Measurements from ENCODE around the gene PCDHGA1. TPM values are rescaled to one million over a fixed set of nuclear protein-coding genes. Genes with fewer than 3 reads are reported as not detected.

PCDHGA1 gene
- total and polyA plus RNA-seq, 9 of the 15 experiments (the other 6 are each of a cell fraction or from before 2014, with no cell fraction given), result 0.05 to 0.26 (median 0.18) TPM; not detected in 2

- BruUV-seq (replicated peaks), result no TSS peak
- no peak overlapping the region for H3K4me3 ChIP-seq
Measured at GRCh38 chr5:141388661-141389060, 58.3 kb downstream of the PCDHGA1 start.

DNA sequence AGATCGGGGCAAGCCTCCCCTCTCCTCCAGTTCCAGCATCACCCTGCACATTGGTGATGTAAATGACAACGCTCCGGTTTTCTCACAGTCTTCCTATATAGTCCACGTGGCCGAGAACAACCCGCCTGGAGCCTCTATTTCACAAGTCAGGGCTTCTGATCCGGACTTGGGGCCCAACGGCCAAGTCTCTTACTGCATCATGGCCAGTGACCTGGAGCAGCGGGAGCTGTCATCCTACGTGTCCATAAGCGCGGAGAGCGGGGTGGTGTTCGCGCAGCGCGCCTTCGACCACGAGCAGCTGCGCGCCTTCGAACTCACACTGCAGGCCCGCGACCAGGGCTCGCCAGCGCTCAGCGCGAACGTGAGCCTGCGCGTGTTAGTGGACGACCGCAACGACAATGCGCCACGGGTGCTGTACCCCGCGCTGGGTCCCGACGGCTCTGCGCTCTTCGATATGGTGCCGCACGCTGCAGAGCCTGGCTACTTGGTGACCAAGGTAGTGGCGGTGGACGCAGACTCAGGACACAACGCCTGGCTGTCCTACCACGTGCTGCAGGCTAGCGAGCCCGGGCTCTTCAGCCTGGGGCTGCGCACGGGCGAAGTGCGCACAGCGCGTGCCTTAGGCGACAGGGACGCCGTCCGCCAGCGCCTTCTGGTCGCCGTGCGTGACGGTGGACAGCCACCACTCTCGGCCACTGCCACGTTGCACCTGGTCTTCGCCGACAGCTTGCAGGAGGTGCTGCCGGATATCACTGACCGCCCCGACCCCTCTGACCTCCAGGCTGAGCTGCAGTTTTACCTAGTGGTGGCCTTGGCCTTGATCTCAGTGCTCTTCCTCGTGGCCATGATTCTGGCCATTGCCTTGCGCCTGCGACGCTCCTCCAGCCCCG lies 59.1 kb downstream of the PCDHGA1 start:
- BruUV-seq (replicated peaks), result no TSS peak
- TF ChIP-seq NCOA6 (IDR thresholded peaks at IDR 0.05) (no peak), IFI16 (CRISPR knock-in tag; IDR thresholded peaks at IDR 0.05) (no peak), KAT7 (CRISPR knock-in tag; IDR thresholded peaks at IDR 0.05; ENCODE audit: borderline replicate concordance) (no peak), POLR2AphosphoS2 (IDR thresholded peaks at IDR 0.05; ENCODE audit: low read length) (no peak), PHF8 (IDR thresholded peaks at IDR 0.05; ENCODE audit: borderline replicate concordance, low read length) (no peak), ZNF740 (CRISPR knock-in tag; IDR thresholded peaks at IDR 0.05) (no peak), ZNF740 (tag; IDR thresholded peaks at IDR 0.05) (no peak), KDM5B (IDR thresholded peaks at IDR 0.05; ENCODE audit: insufficient replicate concordance, low read depth, low read length) (no peak), SIN3B (IDR thresholded peaks at IDR 0.05; ENCODE audit: low read depth) (no peak), ZC3H11A (IDR thresholded peaks at IDR 0.05; ENCODE audit: low read depth, low read length) (no peak), ZNF217 (CRISPR knock-in tag; IDR thresholded peaks at IDR 0.05) (no peak), HDAC2 (IDR thresholded peaks at IDR 0.05) (no peak), HCFC1 (IDR thresholded peaks at IDR 0.05; ENCODE audit: low read depth, low read length) (no peak), PTTG1 (tag; IDR thresholded peaks at IDR 0.05; ENCODE audit: low read depth) (no peak)

More at GRCh38 chr5:141388661-141389060, 58.3 kb downstream of the PCDHGA1 start:
- no peaks in the 10 kb centered on the region for H3K36me3 ChIP-seq (ENCODE audit: control insufficient read depth, insufficient read depth, low read length)
- intact Hi-C loops (cut with micrococcal nuclease) (no loop called here), in situ Hi-C loops (cut with MboI) (no loop called here)
- no peak for DNase-seq (ENCODE audit: extremely low read depth in 1 of 4, low spot score in 3 of 4)
- no peaks in the 10 kb centered on the region for H4K20me1 ChIP-seq (replicated peaks; ENCODE audit: control insufficient read depth, insufficient read depth, low read length)
- no peak overlapping the region for H2AFZ ChIP-seq (ENCODE audit: low read depth, low read length)
- no peak overlapping the region for H3K9ac ChIP-seq (ENCODE audit: insufficient read depth in 1 of 2, low read depth in 2 of 2, low read length in 2 of 2)
- H3K4me1 ChIP-seq (replicated peaks in 1 of 2; ENCODE audit: control insufficient read depth in 2 of 2, insufficient read depth in 2 of 2, low read length in 2 of 2), result peaks cover 0 to 10% of the 10 kb centered on the region in 2 experiments; a peak in 1 of 5 replicates
- peak; percentile 87 for TF ChIP-seq CEBPB (tag; IDR thresholded peaks at IDR 0.05)
- no peak for TF ChIP-seq CC2D1A (IDR thresholded peaks at IDR 0.05)
- TF ChIP-seq TGIF2 (CRISPR knock-in tag; IDR thresholded peaks at IDR 0.05), result no peak
- no peak for TF ChIP-seq NR3C1 (CRISPR knock-in tag; IDR thresholded peaks at IDR 0.05)
- no peak for TF ChIP-seq CEBPG (CRISPR knock-in tag; IDR thresholded peaks at IDR 0.05)
- TF ChIP-seq CEBPG (tag; conservative IDR thresholded peaks at IDR 0.05 in 1 of 2, IDR thresholded peaks at IDR 0.05 in 1 of 2), result peak; percentile 35 to 94; a peak in 3 of 4 replicates
- TF ChIP-seq TCFL5 (CRISPR knock-in tag; conservative IDR thresholded peaks at IDR 0.05), result no peak
- WGBS (ENCODE audit: insufficient coverage, low coverage, missing lambda C conversion rate), result 2% methylated on average over 10 of the region's 10 CpGs
- H3K79me2 ChIP-seq (ENCODE audit: control insufficient read depth, insufficient read depth, low read length), result no peaks in the 10 kb centered on the region
- no peak for FAIRE-seq
- CTCF ChIA-PET (ENCODE audit: low intra/inter-chr PET ratio), result no interaction called here
- no peak overlapping the region for H3K4me2 ChIP-seq (ENCODE audit: insufficient read depth, low read length)
- no peaks in the 10 kb centered on the region for H3K9me3 ChIP-seq (replicated peaks; ENCODE audit: control insufficient read depth, insufficient read depth, low read depth, low read length)
- POLR2A ChIA-PET, result no interaction called here
- no peaks in the 10 kb centered on the region for H3K9me1 ChIP-seq (ENCODE audit: control insufficient read depth, insufficient read depth, low read length)
- H3K27ac ChIP-seq (ENCODE audit: extremely low read depth, low read depth, low read length), result no peak overlapping the region
- H3K27me3 ChIP-seq (ENCODE audit: control insufficient read depth in 2 of 2, insufficient read depth in 2 of 2, low read length in 2 of 2), result peaks cover 3 to 33% of the 10 kb centered on the region in 2 experiments; a peak in 3 of 5 replicates
- ATAC-seq, result no peak

More for the DNA sequence above, 59.1 kb downstream of the PCDHGA1 start:
- Histone ChIP-seq H4K20me1 (replicated peaks; ENCODE audit: control insufficient read depth, insufficient read depth, low read length) (no peaks in the 10 kb centered on the region), H3K9me3 (replicated peaks; ENCODE audit: control insufficient read depth, insufficient read depth, low read depth, low read length) (no peaks in the 10 kb centered on the region), H3K79me2 (ENCODE audit: control insufficient read depth, insufficient read depth, low read length) (no peaks in the 10 kb centered on the region), H3K4me2 (ENCODE audit: insufficient read depth, low read length) (no peak overlapping the region), H2AFZ (ENCODE audit: low read depth, low read length) (no peak overlapping the region), H3K4me3 (no peak overlapping the region), H3K9me1 (ENCODE audit: control insufficient read depth, insufficient read depth, low read length) (no peaks in the 10 kb centered on the region), H3K27ac (ENCODE audit: extremely low read depth, low read depth, low read length) (no peak overlapping the region), H3K27me3 (ENCODE audit: control insufficient read depth in 2 of 2, insufficient read depth in 2 of 2, low read length in 2 of 2) (peaks cover 3 to 32% of the 10 kb centered on the region in 2 experiments; a peak in 3 of 5 replicates), H3K9ac (ENCODE audit: insufficient read depth in 1 of 2, low read depth in 2 of 2, low read length in 2 of 2) (no peak overlapping the region), H3K4me1 (replicated peaks in 1 of 2; ENCODE audit: control insufficient read depth in 2 of 2, insufficient read depth in 2 of 2, low read length in 2 of 2) (peaks cover 0 to 13% of the 10 kb centered on the region in 2 experiments; a peak in 1 of 5 replicates), H3K36me3 (ENCODE audit: control insufficient read depth, insufficient read depth, low read length) (no peaks in the 10 kb centered on the region)
- ATAC-seq (no peak), DNase-seq (ENCODE audit: extremely low read depth in 1 of 4, low spot score in 3 of 4) (no peak), FAIRE-seq (no peak)
- WGBS (ENCODE audit: insufficient coverage, low coverage, missing lambda C conversion rate), result 31% methylated on average over 71 of the region's 77 CpGs
- intact Hi-C loops (cut with micrococcal nuclease) (no loop called here), in situ Hi-C loops (cut with MboI) (no loop called here)
- POLR2A ChIA-PET, result no interaction called here
- CTCF ChIA-PET (ENCODE audit: low intra/inter-chr PET ratio), result no interaction called here

Data from K562 (cell line).